GM12864 (cell line): ENCODE data around the gene SLC16A10.

Source experiments
- DNase-seq: peaks from one replicate; pipeline ENCODE4 v3.0.0-alpha.2; 2011; ENCODE audit warnings: low read depth
- H3K4me3 ChIP-seq: 2 replicates; pipeline ENCODE4 v1.5.1; 2011; ENCODE audit warnings: mild to moderate bottlenecking, low read depth, low read length, control low read depth
- CTCF ChIP-seq: IDR thresholded peaks from 2 replicates; pipeline ENCODE4 v1.5.1; 2011; ENCODE audit warnings: low read depth, mild to moderate bottlenecking, moderate library complexity, low read length, control low read depth, inconsistent platforms; ENCODE audit errors: missing control alignments

Gene SLC16A10

GRCh38 chr6:111070105-111071005, 16.9 kb upstream of the SLC16A10 start:
- no peak for DNase-seq
- no peak for TF ChIP-seq CTCF
- H3K4me3 ChIP-seq, result no peak overlapping the region

DNA sequence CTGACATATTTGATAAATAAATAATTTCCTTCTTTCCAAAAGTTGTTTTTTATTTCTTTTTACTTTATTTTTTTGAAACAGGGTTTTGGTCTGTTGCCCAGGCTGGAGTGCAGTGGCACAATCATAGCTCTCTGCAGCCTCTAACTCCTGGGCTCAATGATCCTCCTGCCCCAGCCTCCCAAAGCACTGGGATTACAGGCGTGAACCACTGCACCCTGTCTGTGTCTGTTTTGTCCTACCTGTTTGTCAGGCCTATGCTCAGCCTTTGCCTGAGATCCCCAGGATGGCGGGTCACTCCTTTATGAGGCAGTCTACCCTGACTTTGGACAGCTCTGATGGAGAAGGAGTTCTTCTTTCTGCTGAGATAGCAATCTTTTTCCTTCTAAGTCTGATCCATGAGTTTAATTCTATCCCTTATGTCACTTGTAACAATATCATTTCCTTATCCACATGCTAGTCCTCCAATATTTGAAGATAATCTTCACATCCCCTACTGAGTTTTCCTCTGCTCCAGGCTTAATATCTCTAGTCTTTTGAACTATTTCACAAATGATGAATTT, 14.4 kb upstream of the SLC16A10 start:
- no peak for TF ChIP-seq CTCF
- no peak overlapping the region for H3K4me3 ChIP-seq
- DNase-seq, result no peak

- H3K4me3 ChIP-seq, result no peak overlapping the region
- TF ChIP-seq CTCF, result no peak
- no peak for DNase-seq
These were observed 13.0 kb upstream of the SLC16A10 start for GRCh38 chr6:111074311-111074710.

GRCh38 chr6:111076024-111076695, 11.1 kb upstream of the SLC16A10 start:
- no peak for TF ChIP-seq CTCF
- no peak overlapping the region for H3K4me3 ChIP-seq
- no peak for DNase-seq

- TF ChIP-seq CTCF, result no peak
- DNase-seq, result no peak
These were observed 6.6 kb upstream of the SLC16A10 start for GRCh38 chr6:111080698-111081097.

GRCh38 chr6:111086685-111087084, 618 bp upstream of the SLC16A10 start:
- DNase-seq, result no peak
- no peak for TF ChIP-seq CTCF
- peak overlapping the region; percentile 78; the same call in 1 of the 2 replicates for H3K4me3 ChIP-seq

More at GRCh38 chr6:111080698-111081097, 6.6 kb upstream of the SLC16A10 start:
- H3K4me3 ChIP-seq, result no peak overlapping the region
